Right atrium auricular region (tissue), 2 donors: ENCODE results near the gene ZSCAN31. TPM values are rescaled to one million over a fixed set of nuclear protein-coding genes. Genes with fewer than 3 reads are reported as not detected.

Experiments
- DNase-seq: peaks from one replicate; pipeline ENCODE4 v3.0.0-alpha.2; 2019; ENCODE audit warnings: low spot score
- H3K27ac ChIP-seq, 2 donors: fragments of 200-600 bp; sonication (generic); 1 replicate in 1 of 2; 2 replicates in 1 of 2; pipeline ENCODE4 v1.5.1; 2016 to 2019
- H3K27me3 ChIP-seq, 2 donors: fragments of 200-600 bp; sonication (generic); one replicate each; pipeline versions ENCODE4 v1.5.1 to v1.6.0; 2017 to 2019
- H3K36me3 ChIP-seq: fragments of 200-600 bp; sonication (generic); one replicate; pipeline ENCODE4 v1.5.1; 2016
- H3K4me1 ChIP-seq, 2 donors: fragments of 200-600 bp; sonication (generic); one replicate each; pipeline versions ENCODE4 v1.5.1 to v1.6.0; 2017 to 2019
- H3K4me3 ChIP-seq, 2 donors: fragments of 200-600 bp; sonication (generic); 1 replicate in 1 of 2; 2 replicates in 1 of 2; pipeline ENCODE4 v1.5.1; 2017 to 2019; ENCODE audit warnings: mild to moderate bottlenecking in 1 of 2, moderate library complexity in 1 of 2
- H3K9me3 ChIP-seq, 2 donors: fragments of 200-600 bp; sonication (generic); one replicate each; pipeline ENCODE4 v1.5.1; 2019
- total RNA-seq, 2 donors: library from RNA; depleted of rRNA; stranded (reverse); fragments of >200 nt; gene quantifications; one replicate each; pipeline ENCODE4 v1.1.0, GENCODE V29; 2016
- TF ChIP-seq, protein P1 (sequence below), 2 donors: fragments of 200-600 bp; sonication (generic); IDR thresholded peaks; one replicate each; pipeline ENCODE4 v1.5.1; 2019; ENCODE audit warnings: antibody characterized with exemption in 2 of 2

Gene ZSCAN31
- 10 to 100 TPM in 1 of 2 donors, 1 to 10 TPM in 1; 9.9 to 14.5 TPM for total RNA-seq

DNA sequence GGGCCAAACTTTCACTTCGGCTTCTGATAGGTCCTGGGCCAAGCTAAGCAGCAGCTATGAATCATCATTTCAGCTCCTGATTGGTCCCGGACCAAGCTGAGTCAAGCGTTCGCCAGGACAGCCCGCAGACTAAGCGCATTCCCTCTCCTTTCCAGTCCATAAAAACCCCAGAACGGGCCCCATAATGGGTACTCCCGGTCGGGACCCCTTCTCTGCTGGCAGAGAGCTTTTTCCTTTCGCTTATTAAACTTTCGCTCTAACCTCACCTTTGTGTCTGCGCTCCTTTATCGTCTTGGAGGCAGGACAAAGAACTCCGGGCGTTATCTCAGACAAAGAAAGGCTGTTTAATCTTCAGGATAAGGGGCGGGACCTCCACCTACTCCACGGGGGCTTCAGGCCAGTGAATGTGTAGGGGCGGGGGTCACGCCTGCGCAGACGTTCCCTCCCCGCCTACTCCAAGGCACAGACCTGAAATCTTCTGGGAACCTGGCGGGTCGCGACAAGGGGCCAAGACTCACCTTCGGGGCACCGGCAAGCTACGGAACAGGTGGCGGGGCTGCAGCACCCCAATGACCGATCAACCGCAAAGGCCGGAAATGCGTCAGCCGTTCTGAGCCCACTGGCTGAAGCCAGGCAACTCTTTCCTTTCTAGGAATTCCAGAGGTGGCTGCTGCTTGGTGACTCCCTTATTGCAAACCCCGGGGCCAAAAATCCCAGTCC, at the start of gene ZSCAN31:
ZSCAN31 (minus strand) TSS at position 585 of the 720 bp plus-strand sequence. CDS start 6,465 bp downstream, outside the sequence.
- Histone ChIP-seq H3K4me3 (peak within 1 kb of the TSS; percentile 59 to 65), H3K36me3 (no peaks in the 10 kb centered on the region), H3K9me3 (no peaks in the 10 kb centered on the region), H3K4me1 (peaks cover 0 to 15% of the 10 kb centered on the region in 2 donors), H3K27me3 (no peaks in the 10 kb centered on the region), H3K27ac (peak within 1 kb of the TSS; percentile 95 to 98)
- TF ChIP-seq, protein P1, sequence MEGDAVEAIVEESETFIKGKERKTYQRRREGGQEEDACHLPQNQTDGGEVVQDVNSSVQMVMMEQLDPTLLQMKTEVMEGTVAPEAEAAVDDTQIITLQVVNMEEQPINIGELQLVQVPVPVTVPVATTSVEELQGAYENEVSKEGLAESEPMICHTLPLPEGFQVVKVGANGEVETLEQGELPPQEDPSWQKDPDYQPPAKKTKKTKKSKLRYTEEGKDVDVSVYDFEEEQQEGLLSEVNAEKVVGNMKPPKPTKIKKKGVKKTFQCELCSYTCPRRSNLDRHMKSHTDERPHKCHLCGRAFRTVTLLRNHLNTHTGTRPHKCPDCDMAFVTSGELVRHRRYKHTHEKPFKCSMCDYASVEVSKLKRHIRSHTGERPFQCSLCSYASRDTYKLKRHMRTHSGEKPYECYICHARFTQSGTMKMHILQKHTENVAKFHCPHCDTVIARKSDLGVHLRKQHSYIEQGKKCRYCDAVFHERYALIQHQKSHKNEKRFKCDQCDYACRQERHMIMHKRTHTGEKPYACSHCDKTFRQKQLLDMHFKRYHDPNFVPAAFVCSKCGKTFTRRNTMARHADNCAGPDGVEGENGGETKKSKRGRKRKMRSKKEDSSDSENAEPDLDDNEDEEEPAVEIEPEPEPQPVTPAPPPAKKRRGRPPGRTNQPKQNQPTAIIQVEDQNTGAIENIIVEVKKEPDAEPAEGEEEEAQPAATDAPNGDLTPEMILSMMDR (IDR thresholded peaks at IDR 0.05), result no peak
- peak; percentile 100 for DNase-seq

DNA sequence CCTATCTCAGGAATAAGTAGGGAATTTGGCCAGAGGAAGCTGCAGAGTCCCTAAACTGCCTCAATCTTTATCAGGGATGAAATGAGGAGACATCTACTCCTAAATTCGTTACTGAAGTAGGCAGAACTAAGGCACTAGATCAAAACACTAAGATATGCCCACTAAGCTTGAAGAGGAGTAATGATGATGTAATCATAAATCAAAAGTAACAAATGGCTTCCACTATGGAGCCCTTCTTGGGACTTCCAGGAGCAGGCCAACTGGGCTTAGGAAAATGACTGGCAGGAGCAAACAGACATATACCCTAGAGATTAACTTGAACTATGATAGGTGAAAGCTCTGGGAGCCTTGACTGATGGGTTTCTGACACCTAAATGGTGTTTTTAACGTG, 48.2 kb upstream of the ZSCAN31 start:
- TF ChIP-seq, protein P1 (IDR thresholded peaks at IDR 0.05), result no peak
- Histone ChIP-seq H3K4me1 (no peaks in the 10 kb centered on the region), H3K27me3 (no peaks in the 10 kb centered on the region), H3K4me3 (no peak overlapping the region), H3K27ac (peak overlapping the region in 1 of 2 donors; percentile 79), H3K9me3 (no peaks in the 10 kb centered on the region), H3K36me3 (peaks cover 27% of the 10 kb centered on the region)
- no peak for DNase-seq

DNA sequence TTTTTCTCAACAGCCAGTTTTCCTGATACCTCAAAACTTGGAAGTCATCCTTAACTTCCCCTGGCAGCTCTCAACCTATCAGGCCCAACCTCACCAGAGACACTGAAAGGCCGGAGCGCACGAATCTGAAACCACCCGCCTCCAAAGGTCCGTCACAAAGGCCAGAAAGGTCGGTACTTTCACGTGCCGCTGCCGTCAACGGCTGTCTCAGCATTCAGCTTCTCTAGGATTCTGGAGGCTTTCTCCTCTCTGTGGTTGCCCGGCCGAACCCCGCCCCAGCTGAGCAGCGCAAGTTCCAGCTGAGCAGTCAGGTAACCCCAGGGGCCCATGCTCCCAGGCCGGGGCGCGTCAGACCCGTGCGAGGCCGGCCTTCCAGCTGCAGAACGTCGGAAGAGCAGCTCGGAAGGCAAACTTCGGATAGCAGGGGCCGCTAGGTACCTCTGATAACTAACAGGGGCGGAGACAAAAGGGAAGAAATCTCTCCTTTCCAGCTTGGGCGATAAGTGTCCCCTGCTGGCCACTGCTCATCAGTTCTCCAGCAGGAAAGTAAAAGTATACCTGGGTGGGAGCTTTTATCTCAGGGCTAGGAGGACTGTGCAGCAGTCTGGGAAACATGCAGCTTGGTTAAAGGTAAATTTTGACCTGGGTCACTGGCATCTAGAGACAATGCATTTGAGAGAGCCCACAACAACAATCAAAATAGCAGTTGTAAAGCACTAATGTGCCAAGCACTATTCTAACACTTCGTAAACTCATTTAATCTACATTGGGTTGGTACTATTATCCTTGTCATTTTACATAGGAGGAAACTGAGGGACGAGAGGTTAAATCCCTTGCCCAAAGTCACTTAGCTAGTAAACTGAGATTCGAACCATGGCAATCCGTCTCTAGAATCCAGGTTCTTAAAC, 47.5 kb upstream of the ZSCAN31 start:
- H3K9me3 ChIP-seq, result peaks cover 0 to 5% of the 10 kb centered on the region in 2 donors
- peaks cover 21% of the 10 kb centered on the region for H3K36me3 ChIP-seq
- H3K4me3 ChIP-seq, result peak overlapping the region; percentile 38 to 52
- no peaks in the 10 kb centered on the region for H3K4me1 ChIP-seq
- peak overlapping the region; percentile 79 for H3K27ac ChIP-seq
- H3K27me3 ChIP-seq, result no peaks in the 10 kb centered on the region
- DNase-seq, result peak; percentile 91
- TF ChIP-seq, protein P1 (IDR thresholded peaks at IDR 0.05), result peak; percentile 21 to 59

DNA sequence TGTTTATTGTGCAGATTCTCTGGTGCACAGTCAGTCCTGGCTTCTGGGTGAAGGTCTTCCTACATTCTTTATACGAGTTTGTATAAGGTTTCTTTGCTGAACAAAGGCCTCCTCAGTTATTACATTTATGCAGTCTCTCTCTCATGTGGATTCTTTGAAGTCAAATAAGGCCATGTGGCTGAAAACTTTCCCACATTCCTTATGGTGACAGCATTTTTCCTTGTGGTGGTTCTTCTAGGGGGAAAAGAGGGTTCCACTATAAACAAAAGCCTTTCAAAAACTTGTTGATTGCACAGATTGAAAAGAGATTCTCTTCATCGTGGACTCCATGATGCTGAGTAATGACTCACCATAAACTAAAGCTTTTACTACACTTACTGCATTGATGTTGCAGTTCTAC, 44.4 kb upstream of the ZSCAN31 start:
- Histone ChIP-seq H3K9me3 (peaks cover 0 to 11% of the 10 kb centered on the region in 2 donors), H3K36me3 (peaks cover 21% of the 10 kb centered on the region), H3K27me3 (no peaks in the 10 kb centered on the region), H3K4me3 (no peak overlapping the region), H3K27ac (no peak overlapping the region), H3K4me1 (no peaks in the 10 kb centered on the region)
- DNase-seq, result no peak
- TF ChIP-seq, protein P1 (IDR thresholded peaks at IDR 0.05), result no peak

DNA sequence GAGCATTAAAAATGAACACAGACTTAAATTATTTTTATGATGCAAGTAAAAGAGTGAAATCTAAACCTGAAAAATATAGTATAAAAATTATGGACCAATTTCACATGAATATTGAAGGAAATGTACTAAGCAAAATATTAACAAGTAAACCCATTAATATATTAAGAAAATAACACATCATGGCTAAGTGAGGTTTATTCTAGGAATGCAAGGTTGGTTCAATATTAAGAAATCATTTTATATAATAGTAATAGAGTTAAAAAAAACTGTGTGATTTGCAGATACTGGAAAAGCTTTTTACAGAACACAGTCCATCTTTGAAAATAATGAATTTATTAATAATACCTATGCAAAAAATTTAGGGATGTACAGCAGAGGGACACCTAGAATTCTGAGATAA, 42.7 kb upstream of the ZSCAN31 start:
- Histone ChIP-seq H3K9me3 (peaks cover 0 to 11% of the 10 kb centered on the region in 2 donors), H3K4me3 (no peak overlapping the region), H3K36me3 (peaks cover 21% of the 10 kb centered on the region), H3K4me1 (no peaks in the 10 kb centered on the region), H3K27ac (no peak overlapping the region), H3K27me3 (no peaks in the 10 kb centered on the region)
- no peak for DNase-seq
- TF ChIP-seq, protein P1 (IDR thresholded peaks at IDR 0.05), result no peak
